GM19395 (cell line): ENCODE results near the gene WTIP.
"Not testable (repeated sequence)": the region's sequence is repeated elsewhere in the genome, so short reads cannot be mapped to it uniquely, and the experiment has no call there.

Source experiments
- ATAC-seq: cut with Tn5 transposase; IDR thresholded peaks from one replicate; pipeline ENCODE4 v1.9.1; 2021; ENCODE audit warnings: mild to moderate bottlenecking, moderate library complexity; ENCODE audit not compliant: unreplicated experiment

WTIP gene

DNA sequence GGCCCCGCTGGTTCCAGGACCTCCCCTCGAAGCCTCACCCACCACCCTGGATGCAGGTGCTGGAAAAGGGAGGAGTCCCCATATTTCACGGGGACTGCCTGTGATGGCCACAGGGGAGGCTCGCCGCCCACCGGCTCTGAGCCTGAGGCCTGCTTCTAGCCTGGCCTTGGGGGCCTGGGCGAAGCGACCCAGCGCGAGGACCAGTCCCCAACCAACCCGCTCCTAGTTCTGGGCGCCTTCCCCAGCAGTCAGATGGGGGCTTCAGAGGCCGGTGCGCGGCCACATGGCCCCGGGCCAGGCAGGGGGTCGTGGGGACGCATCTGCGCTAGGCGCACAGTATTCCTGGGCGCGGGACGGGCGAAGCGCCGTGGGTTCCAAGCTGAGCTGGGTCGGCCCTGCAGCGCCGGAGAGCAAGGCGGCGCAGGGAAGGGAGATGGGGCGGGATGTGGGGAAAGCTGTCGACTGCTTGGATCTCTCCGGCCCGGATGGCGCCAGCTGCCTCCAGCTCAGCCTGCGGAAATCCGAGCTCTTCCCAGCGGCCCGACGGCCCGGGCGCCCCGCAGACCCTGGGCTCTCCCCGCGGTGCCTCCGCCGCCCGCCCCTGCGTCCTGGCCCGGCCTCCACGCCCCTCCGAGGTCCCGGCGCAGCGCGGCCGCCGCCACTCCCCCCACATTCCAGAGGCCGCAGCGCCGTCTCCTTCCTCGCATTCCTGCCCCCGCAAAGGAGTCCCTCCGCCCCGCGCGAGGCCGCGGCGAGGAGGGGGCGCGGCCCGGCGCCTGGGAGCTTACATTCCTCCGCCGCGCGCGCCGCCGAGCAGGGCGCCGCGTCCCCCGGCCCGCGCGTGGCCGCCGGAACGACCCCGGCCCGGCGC lies at the start of gene WTIP:
Gene WTIP (plus strand): TSS at position 788 of the 871 bp plus-strand sequence. CDS start 217 bp downstream, outside the sequence.
- ATAC-seq, result no peak

DNA sequence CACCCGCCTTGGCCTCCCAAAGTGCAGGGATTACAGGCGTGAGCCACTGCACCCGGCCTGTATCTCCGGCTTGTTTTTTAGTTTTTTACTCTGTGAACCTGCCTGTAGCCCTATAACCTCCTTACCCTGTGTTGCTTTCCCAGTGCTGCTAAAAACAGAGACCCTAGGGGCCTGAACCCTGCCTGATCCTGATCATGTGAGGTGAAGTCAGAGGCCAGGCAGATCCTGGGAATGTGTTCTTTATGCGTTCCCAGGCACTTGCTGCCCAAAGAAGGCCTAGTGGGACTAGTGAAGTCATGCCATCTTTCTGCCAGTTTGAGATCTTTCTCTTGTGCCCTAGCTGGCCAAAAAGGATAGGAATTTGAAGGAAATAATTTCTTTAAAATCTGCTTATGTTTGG lies 48.8 kb upstream of the WTIP start:
- no peak for ATAC-seq

DNA sequence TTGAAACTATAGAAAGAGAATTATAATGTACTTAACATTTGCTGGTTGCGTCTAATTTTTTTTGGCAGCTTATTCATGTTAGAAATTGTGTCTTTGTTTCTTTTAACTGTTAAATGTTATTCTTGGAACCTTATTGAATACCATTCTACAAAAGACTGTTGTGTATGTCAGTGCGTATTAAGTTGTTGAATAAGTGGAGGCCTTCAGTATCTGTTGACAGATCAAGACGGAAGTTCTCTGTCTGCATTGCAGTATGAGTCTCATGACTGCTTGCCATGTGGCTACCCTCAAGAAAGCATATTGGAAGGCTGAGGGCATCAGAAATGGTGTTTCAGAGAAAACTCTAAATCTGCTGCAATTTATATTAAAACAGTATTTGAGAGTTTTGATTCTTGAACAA lies 44.8 kb upstream of the WTIP start:
- ATAC-seq, result no peak

DNA sequence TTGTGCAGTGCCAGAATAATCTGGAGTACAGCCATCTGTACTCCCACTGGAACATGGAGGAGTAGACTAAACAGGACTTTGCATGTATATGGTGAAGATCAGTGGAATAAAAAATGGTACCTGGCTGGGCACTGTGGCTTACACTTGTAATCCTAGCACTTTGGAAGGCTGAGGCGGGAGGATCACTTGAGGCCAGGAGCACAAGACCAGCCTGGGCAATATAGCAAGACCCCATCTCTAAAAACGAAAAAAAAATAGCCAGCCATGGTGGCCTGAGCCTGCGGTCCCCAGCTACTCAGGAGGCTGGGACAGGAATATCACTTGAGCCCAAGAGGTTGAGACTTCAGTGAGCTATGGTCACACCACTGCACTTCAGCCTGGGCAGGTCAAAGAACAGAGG lies 33.4 kb upstream of the WTIP start:
- ATAC-seq, result no peak

DNA sequence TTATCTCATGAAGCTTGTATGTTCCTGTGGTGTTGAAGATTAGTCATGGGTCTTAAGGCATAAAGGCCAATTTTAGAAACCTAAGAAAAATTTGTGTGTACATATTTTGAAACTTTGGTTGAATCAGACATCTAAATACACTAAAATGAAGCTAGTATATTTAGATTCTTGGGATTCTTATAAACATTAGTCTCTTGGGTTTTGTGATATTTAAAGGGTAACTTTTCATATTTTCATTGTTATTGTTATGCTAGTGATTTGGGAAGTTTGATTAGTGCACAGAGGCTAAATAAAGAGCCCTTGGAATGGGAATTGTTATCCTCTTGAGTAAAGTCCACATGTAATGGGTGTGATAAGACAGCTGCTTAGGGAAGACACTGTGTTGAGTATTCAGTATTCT lies 28.8 kb upstream of the WTIP start:
- no peak for ATAC-seq

DNA sequence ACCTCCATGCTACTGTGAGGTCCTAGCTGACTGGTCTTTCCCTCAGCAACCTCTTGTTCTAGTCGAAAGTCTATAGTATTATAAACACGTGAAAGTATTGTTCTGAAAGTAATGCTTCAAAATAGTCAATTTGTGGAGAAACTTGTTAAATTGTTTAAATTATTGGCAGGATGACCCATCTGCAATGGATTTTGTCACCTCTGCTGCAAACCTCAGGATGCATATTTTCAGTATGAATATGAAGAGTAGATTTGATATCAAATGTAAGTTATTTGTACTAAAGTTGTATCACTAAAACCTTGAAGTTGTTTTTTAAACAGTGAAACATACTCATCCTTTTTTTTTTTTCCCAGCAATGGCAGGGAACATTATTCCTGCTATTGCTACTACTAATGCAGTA lies 27.5 kb upstream of the WTIP start:
- ATAC-seq, result no peak

DNA sequence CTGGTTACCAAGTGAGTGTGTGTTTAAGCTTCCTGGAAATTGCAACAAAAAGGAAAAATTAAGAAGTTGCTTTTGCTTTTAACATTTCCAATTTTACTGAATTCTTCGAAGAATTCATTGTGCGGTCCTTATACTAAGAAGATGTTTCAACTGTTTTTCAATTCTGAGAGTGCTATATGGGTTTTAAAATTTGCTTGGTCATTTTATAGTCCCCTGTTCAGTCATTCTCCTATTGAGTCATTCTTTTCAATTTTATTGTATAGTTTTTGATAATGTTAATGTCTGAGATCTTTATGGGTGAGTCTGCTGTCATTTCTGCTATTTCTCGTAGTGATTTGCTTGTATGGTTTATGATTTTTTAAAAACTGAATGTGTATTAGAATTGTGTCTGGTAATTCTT lies 26.9 kb upstream of the WTIP start:
- ATAC-seq, result no peak

DNA sequence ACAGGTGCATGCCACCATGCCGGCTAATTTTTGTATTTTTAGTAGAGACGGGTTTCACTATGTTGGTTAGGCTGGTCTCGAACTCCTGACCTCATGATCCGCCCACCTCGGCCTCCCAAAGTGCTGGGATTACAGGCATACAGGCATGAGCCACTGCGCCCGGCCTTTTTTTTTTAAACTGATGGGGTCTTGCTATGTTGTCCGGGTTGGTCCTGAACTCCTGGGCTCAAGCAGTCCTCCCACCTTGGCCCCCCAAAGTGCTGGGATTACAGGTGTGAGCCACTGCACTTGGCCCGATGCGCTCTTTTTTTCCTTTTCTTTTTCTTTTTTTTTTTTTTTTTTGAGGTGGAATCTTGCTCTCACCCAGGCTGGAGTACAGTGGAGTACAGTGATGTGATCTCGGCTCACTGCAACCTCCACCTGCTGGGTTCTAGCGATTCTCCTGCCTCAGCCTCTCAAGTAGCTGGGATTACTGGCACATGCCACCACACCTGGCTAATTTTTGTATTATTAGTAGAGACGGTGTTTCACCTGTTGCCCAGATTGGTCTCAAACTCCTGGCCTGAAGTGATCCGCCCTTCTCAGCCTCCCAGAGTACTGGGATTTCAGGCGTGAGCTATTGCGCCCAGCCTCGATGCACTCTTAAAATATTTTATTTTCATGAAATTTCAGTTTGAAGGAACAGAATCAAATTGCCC lies 25.6 kb upstream of the WTIP start:
- ATAC-seq, result not testable (repeated sequence)

DNA sequence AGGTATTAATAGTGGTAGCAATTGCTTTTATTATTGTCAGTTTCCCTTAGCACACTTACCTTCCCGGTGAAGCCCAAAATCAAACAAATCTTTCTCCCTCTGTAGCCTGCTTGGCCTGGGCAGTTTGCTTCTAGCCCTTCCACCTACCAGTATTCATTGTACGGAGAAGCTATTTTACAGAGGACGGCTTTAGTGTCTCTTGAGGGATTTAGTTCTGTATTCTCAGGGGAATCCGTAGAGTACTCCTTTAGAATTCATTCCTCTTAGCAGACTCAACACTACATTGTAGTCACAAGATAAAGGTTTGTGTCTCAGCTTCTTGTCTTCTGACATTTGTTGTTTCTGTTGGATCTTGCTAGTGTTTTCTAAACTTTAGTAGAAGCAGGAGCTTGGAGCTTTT lies 24.1 kb upstream of the WTIP start:
- no peak for ATAC-seq

DNA sequence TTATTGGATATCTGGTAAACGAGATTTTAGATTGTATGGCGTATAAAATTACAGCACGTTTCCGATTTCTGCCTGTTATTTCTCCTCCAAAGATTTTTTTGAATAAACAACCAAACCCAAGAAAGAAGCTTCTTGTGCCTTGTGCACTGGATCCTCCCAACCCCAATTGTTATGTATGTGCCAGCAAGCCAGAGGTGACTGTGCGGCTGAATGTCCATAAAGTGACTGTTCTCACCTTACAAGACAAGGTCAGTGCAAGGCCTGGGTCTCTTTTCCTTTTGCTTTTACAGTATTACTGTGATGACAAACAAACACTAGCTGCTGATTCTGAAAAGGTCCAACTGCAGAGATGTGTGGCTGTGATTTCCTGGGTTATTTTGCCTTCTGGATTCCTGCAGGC lies 22.9 kb upstream of the WTIP start:
- no peak for ATAC-seq

DNA sequence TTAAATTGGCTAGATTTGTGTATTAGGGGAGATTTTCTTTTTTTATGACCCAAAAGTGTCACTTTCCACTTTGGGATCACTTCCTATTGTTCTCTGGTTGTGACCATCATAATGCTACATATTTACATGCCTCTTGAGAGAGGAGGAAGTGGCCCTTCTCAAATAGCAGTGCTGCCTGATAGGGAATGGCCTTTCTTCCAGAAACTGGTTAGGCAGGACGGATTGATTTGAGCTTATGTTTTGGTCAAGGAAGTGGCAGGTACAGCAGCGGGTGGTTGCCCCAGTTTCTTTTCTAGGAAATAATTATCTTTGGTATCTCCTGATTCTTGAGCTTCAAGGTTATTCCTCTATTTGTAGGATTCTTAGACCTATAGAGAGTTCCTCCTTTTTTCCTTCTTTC lies 21.9 kb upstream of the WTIP start:
- no peak for ATAC-seq

DNA sequence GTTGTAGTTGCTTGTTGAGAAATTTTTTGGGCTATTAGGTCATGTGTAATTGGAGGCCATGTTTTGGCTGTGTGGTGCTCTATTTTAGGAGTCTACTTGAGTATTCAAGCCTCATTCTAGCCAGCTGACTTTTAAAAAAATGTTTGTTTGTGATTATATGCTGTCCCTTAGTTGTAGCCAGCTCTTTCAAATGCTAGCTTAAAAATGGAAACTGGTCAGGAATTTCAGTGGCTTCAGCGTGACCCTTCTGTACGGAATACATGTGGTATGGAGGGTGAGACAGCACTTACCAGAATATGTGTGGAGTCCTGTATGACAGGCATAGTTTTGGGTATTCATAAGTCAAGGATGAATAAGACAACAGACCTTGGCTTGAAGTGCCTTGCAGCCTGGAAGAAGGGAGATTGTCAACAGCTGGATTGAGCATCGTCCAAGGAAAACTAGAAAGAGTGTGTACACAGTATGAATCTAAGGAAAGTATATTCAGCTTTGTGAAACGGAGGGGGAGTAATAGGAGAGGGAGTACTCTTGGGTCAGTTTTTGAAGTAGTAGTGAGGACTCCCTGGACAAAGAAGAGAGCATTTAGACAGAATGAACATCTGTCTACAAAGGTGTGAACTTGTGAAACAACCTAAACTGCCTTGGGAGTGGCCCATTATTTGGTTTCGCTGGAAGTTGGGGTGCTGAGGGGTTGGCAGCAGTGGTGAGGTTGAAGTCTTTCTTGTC lies 20.0 kb upstream of the WTIP start:
- ATAC-seq, result no peak

DNA sequence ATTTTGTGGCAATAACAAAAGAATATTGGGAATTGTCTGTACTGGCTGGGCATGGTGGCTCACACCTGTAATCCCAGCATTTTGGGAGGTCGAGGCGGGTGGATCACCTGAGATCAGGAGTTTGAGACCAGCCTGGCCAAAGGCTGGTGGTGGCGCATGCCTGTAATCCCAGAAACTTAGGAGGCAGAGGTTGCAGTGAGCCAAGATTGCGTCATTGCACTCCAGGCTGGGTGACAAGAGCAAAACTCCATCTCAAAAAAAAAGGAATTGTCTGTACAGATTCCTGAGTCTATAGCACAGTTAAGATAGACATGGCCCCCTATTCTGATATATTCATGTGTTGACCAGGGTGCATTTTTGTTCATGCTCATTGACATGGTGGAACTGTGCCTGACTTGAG lies 16.8 kb upstream of the WTIP start:
- ATAC-seq, result not testable (repeated sequence)

DNA sequence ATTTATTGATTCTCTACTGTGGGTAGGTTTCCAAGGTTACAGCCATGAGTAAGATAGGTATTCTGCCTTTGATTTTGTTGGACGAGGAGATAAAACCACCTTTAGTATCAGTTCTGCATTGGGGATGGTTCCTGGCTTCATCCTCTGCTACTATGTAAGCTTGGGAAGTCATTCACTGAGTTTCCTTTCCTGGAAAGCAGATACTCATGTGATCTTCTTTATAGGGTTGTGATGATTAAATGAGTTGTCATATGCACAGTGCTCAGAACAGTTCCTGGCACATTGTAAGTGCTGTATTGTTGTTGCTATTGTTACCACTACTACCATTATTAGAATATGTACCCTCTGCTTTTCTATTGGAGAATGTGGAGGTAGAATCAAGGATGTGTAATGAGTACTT lies 13.1 kb upstream of the WTIP start:
- no peak for ATAC-seq

DNA sequence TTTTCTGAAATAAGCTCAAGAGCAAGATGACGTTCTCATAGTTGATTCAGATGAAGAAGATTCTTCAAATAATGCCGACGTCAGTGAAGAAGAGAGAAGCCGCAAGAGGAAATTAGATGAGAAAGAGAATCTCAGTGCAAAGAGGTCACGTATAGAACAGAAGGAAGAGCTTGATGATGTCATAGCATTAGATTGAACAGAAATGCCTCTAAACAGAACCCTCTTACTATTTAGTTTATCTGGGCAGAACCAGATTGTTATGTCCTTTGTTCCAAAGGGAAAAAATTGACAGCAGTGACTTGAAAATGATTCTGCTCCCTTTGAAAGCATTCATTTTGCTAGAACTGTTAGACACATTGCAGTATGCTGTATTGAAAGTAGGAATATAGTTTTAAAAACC lies 12.5 kb upstream of the WTIP start:
- not testable (repeated sequence) for ATAC-seq

DNA sequence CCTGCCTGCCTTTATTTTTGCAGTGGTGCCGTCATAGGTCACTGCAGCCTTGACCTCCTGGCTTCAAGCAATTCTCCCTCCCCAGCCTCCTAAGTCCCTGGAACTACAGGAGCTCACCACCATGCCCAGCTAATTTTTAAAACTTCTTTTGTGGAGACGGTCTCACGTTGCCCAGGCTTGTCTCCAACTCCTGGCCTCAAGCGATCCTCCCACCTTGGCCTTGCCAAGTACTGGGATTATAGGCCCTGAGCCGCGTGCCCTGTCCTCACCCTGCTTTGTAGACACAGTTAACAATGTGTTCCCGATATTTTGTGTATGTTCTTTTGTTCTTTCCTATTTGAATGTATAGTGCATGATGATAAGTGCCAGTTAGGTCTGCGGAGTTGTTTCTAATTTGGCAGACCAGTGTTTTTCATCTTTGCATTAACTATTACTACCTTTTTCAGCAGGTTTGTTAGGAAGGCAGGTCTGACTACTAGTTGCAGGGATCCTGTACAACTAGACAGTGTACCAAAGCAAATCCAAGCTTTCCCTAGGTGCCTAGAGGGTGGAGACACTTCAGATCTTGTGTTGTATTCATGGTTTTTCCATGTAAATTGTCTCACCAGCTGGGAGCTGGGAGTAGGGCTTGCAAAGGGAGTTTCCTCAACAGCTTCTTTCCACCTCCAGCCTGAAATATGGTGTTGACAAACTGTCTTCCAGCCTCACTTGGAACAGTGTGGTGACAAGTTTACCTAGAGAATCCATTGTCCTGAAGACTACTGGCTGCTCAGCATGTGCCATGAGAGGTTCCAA lies 9.5 kb upstream of the WTIP start:
- ATAC-seq, result no peak

DNA sequence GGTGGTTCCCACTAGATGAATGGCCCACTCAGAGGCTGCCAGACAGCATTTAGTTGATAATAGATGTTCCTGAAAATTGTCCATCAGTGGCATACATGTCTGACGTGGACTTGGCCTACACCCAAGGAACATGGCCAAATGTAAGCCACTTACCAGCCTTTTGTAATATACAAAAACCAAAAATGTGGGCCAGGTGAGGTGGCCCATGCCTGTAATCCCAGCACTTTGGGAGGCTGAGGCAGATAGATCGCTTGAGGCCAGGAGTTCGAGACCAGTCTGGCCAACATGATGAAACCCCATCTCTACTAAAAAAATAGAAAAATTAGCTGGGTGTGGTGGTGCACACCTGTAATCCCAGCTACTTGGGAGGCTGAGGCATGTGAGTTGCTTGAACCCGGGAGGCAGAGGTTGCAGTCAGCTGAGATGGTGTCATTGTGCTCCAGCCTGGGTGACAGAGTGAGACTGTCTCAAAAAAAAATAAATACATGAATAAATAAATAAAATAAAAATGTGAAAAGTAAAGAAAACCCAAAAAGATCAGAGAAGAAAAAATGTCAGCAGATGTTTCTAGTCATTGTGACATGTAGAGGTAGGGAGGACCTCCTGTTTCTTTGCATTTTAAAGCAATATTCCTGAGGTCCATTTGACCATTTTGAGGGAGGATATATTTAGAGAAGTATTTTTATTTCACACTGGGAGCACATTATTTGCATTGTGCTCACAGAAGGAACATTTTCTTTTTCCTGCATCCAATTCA lies 7.1 kb upstream of the WTIP start:
- no peak for ATAC-seq

DNA sequence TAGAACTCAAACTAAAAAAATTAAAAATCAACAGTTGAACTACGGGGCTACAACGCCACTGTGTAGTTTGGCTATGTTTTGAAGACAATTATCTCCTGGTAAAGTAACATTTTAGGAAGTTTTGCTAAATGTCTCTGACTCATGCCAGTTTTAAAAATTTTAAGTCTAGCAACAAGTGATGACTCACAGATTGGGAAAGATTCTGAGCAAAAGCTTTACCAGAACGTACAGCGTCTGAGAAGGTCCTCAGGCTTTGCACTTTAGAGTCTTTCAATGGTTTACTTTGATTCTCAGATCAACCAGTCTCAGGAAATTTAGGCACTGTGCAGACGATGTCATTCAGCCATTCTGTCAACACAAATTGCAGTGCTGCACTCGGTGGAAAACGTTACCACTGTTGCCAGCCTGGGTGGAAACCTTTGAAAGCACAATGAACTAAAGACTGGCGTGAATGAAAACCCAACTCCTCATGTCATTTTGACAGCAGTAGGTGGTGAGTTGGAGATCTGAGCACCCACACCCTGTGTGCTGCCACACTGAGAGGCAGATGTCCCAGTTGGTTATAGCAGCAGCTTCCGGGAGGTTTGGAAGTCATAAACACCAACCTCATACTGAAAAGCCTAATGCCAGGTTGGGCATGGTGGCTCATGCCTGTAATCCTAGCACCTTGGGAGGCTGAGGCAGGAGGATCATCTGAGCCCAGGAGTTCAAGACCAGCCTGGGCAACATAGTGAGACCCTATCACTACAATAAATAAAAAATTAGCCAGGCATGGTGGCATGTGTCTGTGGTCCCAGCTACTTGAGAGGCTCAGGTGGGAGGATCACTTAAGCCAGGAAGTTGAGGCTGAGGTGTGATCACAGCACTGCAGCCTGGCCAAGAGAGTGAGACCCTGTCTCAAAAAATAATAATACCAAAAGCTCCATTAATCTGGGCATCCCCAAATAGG lies 6.3 kb upstream of the WTIP start:
- ATAC-seq, result no peak

DNA sequence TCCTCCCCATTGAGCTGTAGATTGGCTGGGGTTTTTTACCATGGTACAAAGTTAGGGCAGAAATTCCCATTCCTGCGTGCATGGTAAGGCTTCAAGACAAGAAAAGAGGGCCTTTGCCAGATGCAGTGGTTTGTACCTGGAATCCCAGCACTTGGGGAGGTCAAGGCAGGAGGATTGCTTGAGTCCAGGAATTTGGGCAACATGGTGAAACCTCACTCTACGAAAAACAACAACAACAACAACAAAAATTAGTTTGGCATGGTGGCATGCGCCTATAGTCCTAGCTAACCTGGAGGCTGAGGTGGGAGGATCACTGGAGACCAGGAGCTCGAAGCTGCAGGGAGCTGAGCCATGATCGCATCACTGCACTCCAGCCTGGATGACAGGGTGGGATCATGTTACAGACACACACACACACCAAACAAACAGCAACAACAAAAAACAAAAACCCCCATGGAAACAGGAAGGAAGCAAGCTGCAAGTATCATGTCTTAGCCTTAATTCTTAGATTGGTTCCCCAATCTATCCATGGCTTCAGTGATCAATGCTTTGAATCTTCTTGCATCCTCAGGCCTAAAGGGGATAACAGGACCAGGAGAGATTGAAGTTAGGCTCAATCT lies 5.5 kb upstream of the WTIP start:
- ATAC-seq, result no peak
